ENCODE results near the gene RBM45. TPM values are rescaled to one million over a fixed set of nuclear protein-coding genes. Genes with fewer than 3 reads are reported as not detected.

Gene RBM45
- total RNA-seq, 4 donors from 2014 or later = 18.0 to 25.3 (median 22.5) TPM

DNA sequence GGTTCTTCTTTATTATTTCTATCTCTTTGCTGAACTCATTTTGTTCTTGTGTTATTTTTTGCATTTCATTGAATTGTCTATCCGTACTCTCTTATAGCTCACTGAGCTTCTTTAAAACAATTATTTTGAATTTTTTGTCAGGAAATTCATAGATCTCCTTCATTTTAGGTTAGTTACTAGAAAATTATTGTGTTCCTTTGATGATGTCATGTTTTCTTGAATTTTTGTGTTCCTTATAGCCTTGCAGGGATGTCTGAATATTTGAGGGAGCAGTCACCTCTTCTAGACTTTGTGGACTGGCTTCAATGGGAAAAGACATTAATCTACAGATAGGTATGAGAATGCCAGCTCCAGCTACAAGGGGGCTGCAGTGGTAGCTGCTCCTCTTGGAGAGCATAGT is 61.4 kb downstream of the RBM45 start:
- WGBS, 2 donors = 94 to 95% methylated on average over 1 of the region's 1 CpG
- intact Hi-C loops (cut with DNase I) = no loop called here
- H3K27ac ChIP-seq = no peak overlapping the region

DNA sequence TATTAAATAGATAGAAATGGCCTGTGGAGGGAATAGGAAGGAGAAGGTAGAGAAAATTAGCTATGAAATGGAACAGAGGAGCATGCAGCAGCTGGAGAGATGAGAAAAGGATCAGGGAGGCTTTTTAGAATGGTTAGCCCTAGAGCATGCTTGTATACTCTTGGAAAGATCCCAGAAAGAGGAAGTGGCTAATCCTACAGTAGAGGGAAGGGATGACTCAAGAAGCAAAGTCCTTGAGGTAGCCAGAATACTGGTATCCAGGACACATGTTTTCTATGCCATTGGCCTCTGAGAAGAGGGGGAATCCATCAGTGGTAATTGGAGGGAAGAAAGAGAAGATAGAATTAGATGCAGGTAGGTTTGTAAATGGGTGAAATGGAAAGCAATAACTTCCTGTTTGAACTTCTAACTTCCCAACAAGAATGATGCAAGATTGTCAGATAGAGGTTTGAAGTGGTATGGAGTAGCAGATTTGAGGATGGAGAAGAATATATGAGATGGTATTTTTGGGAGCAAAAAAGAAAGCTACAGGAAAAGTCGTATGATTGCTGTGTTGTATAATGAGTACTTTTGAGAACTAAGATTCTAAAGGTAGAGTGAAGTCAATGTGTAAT is 64.9 kb downstream of the RBM45 start:
- TF ChIP-seq, protein P1, sequence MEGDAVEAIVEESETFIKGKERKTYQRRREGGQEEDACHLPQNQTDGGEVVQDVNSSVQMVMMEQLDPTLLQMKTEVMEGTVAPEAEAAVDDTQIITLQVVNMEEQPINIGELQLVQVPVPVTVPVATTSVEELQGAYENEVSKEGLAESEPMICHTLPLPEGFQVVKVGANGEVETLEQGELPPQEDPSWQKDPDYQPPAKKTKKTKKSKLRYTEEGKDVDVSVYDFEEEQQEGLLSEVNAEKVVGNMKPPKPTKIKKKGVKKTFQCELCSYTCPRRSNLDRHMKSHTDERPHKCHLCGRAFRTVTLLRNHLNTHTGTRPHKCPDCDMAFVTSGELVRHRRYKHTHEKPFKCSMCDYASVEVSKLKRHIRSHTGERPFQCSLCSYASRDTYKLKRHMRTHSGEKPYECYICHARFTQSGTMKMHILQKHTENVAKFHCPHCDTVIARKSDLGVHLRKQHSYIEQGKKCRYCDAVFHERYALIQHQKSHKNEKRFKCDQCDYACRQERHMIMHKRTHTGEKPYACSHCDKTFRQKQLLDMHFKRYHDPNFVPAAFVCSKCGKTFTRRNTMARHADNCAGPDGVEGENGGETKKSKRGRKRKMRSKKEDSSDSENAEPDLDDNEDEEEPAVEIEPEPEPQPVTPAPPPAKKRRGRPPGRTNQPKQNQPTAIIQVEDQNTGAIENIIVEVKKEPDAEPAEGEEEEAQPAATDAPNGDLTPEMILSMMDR (IDR thresholded peaks at IDR 0.05) = no peak
- TF ChIP-seq POLR2A (IDR thresholded peaks at IDR 0.05) = no peak
- Histone ChIP-seq H3K27me3 (no peaks in the 10 kb centered on the region), H3K9me3 (no peaks in the 10 kb centered on the region), H3K4me3 (replicated peaks in 1 of 3) (no peak overlapping the region), H3K4me1 (no peaks in the 10 kb centered on the region), H3K36me3 (no peaks in the 10 kb centered on the region), H3K27ac (no peak overlapping the region)
- intact Hi-C loops (cut with DNase I) = no loop called here
- WGBS, 2 donors = 79 to 86% methylated on average over 1 of the region's 1 CpG
- no peak for DNase-seq

More for the DNA sequence above, 61.4 kb downstream of the RBM45 start:
- H3K27me3 ChIP-seq = no peaks in the 10 kb centered on the region
- H3K4me1 ChIP-seq = no peaks in the 10 kb centered on the region
- H3K4me3 ChIP-seq (replicated peaks in 1 of 3) = no peak overlapping the region
- H3K36me3 ChIP-seq = no peaks in the 10 kb centered on the region
- H3K9me3 ChIP-seq = no peaks in the 10 kb centered on the region
- TF ChIP-seq, protein P1 (IDR thresholded peaks at IDR 0.05) = no peak
- no peak for DNase-seq

Small RNAs within 50 kb of the gene (small RNA-seq; reads per million reads assigned to genes)
- gene AC011998.1 = not detected
- not detected for gene RNU5E-9P

Other genes with a start within 250 kb of the RBM45 start
- gene PDE11A, start 39.7 kb upstream of the RBM45 start, total RNA-seq = 1 to 10 TPM; 2.2 to 4.0 (median 3.0) TPM
- 1 to 10 TPM; 2.1 to 5.3 (median 3.2) TPM for gene OSBPL6, start 82.1 kb downstream of the RBM45 start, total RNA-seq

Measured in thyroid gland (tissue), 4 donors.